HuH-7.5 (cell line): ENCODE results near the gene TIMM8A.
"Not testable (repeated sequence)": the region's sequence is repeated elsewhere in the genome, so short reads cannot be mapped to it uniquely, and the experiment has no call there.

Experiments
- DNase-seq: peaks from one replicate; pipeline ENCODE4 v3.0.0; 2011; ENCODE audit warnings: low spot score

TIMM8A gene

GRCh38 chrX:101359966-101360365, 11.4 kb upstream of the TIMM8A start:
- no peak for DNase-seq

- DNase-seq, result no peak
These were observed 8.7 kb upstream of the TIMM8A start for GRCh38 chrX:101357166-101357795.

- DNase-seq, result no peak
These were observed 636 bp upstream of the TIMM8A start for GRCh38 chrX:101349193-101349562.

- DNase-seq, result peak; percentile 11
These were observed 587 bp downstream of the TIMM8A start for GRCh38 chrX:101347859-101348451.

GRCh38 chrX:101337776-101338271, 10.7 kb downstream of the TIMM8A start:
- DNase-seq, result no peak

GRCh38 chrX:101334310-101334709, 14.2 kb downstream of the TIMM8A start:
- not testable (repeated sequence) for DNase-seq

- DNase-seq, result not testable (repeated sequence)
These were observed 21.9 kb downstream of the TIMM8A start for GRCh38 chrX:101326600-101326999.

GRCh38 chrX:101303790-101304189, 44.8 kb downstream of the TIMM8A start:
- DNase-seq, result no peak
